Measurements from ENCODE around the gene PDE6A. TPM values are rescaled to one million over a fixed set of nuclear protein-coding genes. Genes with fewer than 3 reads are reported as not detected.

Gene PDE6A
- total RNA-seq, 1 experiment from 2014 or later = 0.42 TPM

DNA sequence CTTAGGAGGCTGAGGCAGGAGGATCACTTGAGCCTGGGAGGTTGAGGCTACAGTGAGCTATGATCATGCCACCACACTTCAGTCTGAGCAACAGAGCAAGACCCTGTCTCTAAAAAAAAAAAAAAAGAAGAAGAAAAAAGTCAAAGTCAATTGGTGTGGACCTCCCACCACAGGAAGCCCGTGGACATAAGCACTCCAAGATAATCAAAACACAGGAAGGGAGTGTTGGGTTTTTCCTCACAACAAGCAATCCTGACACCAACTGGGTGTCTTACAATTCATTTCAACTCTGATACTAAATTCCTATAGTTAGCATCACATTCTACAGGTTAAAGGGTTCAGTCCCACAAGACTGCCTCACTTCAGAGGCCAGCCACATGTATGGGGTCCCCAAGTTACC is 70.7 kb downstream of the PDE6A start:
- TF ChIP-seq, protein P1, sequence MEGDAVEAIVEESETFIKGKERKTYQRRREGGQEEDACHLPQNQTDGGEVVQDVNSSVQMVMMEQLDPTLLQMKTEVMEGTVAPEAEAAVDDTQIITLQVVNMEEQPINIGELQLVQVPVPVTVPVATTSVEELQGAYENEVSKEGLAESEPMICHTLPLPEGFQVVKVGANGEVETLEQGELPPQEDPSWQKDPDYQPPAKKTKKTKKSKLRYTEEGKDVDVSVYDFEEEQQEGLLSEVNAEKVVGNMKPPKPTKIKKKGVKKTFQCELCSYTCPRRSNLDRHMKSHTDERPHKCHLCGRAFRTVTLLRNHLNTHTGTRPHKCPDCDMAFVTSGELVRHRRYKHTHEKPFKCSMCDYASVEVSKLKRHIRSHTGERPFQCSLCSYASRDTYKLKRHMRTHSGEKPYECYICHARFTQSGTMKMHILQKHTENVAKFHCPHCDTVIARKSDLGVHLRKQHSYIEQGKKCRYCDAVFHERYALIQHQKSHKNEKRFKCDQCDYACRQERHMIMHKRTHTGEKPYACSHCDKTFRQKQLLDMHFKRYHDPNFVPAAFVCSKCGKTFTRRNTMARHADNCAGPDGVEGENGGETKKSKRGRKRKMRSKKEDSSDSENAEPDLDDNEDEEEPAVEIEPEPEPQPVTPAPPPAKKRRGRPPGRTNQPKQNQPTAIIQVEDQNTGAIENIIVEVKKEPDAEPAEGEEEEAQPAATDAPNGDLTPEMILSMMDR (IDR thresholded peaks at IDR 0.05; ENCODE audit: unreplicated experiment) = no peak
- BruUV-seq (replicated peaks) = no TSS peak
- ChIA-PET POLR2A (interaction anchor here (0.9 to 4.9 kb wide), 8 partner anchors 9 to 88 kb away, joined by 3 to 18 read pairs (median 4); partner anchors contain the start of gene SLC26A2), CTCF (interaction anchor here (1.0 to 33.7 kb wide), 6 partner anchors 9 to 117 kb away, joined by 3 to 845 read pairs (median 12); partner anchors contain the start of gene SLC26A2)
- intact Hi-C loops (cut with micrococcal nuclease) = no loop called here
- no peaks in the 10 kb centered on the region for H3K36me3 Mint-ChIP-seq (ENCODE audit: insufficient read depth, unreplicated experiment)
- H3K27ac Mint-ChIP-seq (ENCODE audit: low read depth, unreplicated experiment) = no peak overlapping the region
- H3K4me3 Mint-ChIP-seq (ENCODE audit: unreplicated experiment) = no peak overlapping the region
- H3K27me3 Mint-ChIP-seq (ENCODE audit: insufficient read depth, unreplicated experiment) = no peaks in the 10 kb centered on the region
- no peak for DNase-seq (ENCODE audit: unreplicated experiment)
- H3K4me1 Mint-ChIP-seq (ENCODE audit: insufficient read depth, unreplicated experiment) = peaks cover 12% of the 10 kb centered on the region
- no peaks in the 10 kb centered on the region for H3K9me3 Mint-ChIP-seq (ENCODE audit: unreplicated experiment)

DNA sequence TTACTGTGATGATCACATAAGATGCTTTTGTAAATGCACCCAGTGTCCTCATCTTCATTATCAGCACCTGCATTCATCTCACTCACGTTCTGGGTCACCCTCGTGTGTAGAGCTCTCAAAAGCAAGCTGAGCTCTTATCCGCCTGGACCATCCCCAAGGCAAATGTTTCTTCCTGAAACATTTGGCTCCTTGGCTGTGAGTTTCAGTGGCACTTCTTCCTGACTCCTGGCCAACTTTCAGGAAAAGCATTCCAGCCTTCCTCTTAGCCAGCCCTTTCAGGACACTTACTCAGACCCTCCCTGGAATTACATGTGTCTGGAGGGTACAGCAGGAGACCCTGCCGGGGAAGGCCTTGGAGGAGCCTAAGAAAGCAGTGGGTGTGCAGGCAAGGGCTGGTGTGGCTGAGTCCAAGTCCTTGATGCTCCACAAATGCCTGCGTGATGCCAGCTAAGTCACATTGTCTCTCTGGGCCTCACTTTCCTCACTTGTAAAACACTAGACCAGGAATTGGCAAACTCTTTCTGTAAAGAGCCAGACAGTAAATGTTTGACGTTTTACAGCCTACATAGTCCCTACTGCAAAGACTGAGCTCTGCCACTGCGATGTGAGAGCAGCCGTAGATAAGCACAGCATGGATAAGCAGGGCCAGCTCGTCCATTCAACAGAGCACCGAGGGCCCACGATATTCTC is 72.1 kb downstream of the PDE6A start:
- CTCF ChIA-PET = interaction anchor here (0.5 to 33.7 kb wide), 11 partner anchors 23 to 867 kb away, joined by 3 to 845 read pairs (median 3); partner anchors contain the start of gene SLC26A2
- POLR2A ChIA-PET = interaction anchor here (0.6 to 4.9 kb wide), 5 partner anchors 9 to 135 kb away, joined by 3 to 18 read pairs (median 4); partner anchors contain the start of gene SLC26A2
- Mint-ChIP-seq H3K27ac (ENCODE audit: low read depth, unreplicated experiment) (no peak overlapping the region), H3K27me3 (ENCODE audit: insufficient read depth, unreplicated experiment) (no peaks in the 10 kb centered on the region), H3K36me3 (ENCODE audit: insufficient read depth, unreplicated experiment) (no peaks in the 10 kb centered on the region), H3K9me3 (ENCODE audit: unreplicated experiment) (no peaks in the 10 kb centered on the region), H3K4me3 (ENCODE audit: unreplicated experiment) (no peak overlapping the region), H3K4me1 (ENCODE audit: insufficient read depth, unreplicated experiment) (peaks cover 4% of the 10 kb centered on the region)
- TF ChIP-seq, protein P1 (IDR thresholded peaks at IDR 0.05; ENCODE audit: unreplicated experiment) = no peak
- BruUV-seq (replicated peaks) = no TSS peak
- intact Hi-C loops (cut with micrococcal nuclease) = no loop called here
- DNase-seq (ENCODE audit: unreplicated experiment) = no peak

DNA sequence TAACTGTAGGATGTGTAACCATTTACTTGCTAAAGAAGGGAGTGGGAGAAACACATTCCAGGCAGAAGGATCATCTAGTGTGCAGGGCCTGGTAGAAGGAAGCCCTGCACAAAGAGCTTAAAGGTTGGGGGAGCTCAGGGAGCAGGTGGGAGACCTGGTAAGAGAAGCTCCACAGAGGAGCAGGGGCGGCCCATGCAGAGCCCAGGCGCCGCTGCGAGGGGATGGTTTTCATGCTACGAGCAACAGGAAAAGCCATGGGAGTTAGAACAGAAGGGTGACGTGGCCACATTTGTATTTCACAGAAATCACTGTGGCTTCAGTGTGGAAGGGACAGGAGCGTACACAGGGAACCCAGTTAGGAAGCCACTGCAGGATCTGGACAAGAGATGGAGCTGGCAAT is 73.1 kb downstream of the PDE6A start:
- CTCF ChIA-PET = interaction anchor here (1.5 to 33.7 kb wide), 4 partner anchors 25 to 91 kb away, joined by 3 to 845 read pairs (median 25); no protein-coding TSS in a partner anchor

DNA sequence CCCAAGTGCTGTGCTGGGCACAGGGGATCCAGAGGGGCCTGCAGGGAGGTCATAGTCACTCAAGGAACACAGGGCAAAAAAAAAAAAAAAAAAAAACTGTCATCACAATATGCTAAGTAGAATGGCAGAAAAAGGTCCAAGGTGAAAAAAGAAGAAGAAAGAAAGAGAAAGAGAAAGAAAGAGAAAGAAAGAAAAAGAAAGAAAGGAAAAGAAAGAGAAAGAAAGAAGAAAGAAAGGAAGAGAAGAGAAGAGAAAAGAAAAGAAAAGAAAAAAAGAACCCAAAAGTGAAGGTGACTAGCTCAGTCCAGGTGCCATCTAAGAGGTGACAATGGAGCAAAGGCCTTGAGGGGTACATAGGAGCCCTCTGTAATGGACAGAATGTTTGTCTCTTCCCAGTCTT is 73.9 kb downstream of the PDE6A start:
- CTCF ChIA-PET = interaction anchor here (1.5 to 33.7 kb wide), 4 partner anchors 26 to 91 kb away, joined by 3 to 845 read pairs (median 25); no protein-coding TSS in a partner anchor
- TF ChIP-seq, protein P1 (IDR thresholded peaks at IDR 0.05; ENCODE audit: unreplicated experiment) = no peak
- POLR2A ChIA-PET = interaction anchor here (0.7 to 1.0 kb wide), 3 partner anchors 66 to 94 kb away, joined by 3 read pairs; no protein-coding TSS in a partner anchor
- Mint-ChIP-seq H3K36me3 (ENCODE audit: insufficient read depth, unreplicated experiment) (no peaks in the 10 kb centered on the region), H3K4me1 (ENCODE audit: insufficient read depth, unreplicated experiment) (peaks cover 5% of the 10 kb centered on the region), H3K4me3 (ENCODE audit: unreplicated experiment) (no peak overlapping the region), H3K9me3 (ENCODE audit: unreplicated experiment) (peaks cover 15% of the 10 kb centered on the region), H3K27ac (ENCODE audit: low read depth, unreplicated experiment) (no peak overlapping the region), H3K27me3 (ENCODE audit: insufficient read depth, unreplicated experiment) (no peaks in the 10 kb centered on the region)
- DNase-seq (ENCODE audit: unreplicated experiment) = no peak
- BruUV-seq (replicated peaks) = no TSS peak
- intact Hi-C loops (cut with micrococcal nuclease) = no loop called here

More for the DNA sequence above, 73.1 kb downstream of the PDE6A start:
- DNase-seq (ENCODE audit: unreplicated experiment) = no peak
- POLR2A ChIA-PET = interaction anchor here (1.3 kb wide), 1 partner anchor 13 kb away, joined by 3 read pairs; no protein-coding TSS in a partner anchor
- TF ChIP-seq, protein P1 (IDR thresholded peaks at IDR 0.05; ENCODE audit: unreplicated experiment) = no peak
- H3K27ac Mint-ChIP-seq (ENCODE audit: low read depth, unreplicated experiment) = peak overlapping the region; percentile 10
- H3K36me3 Mint-ChIP-seq (ENCODE audit: insufficient read depth, unreplicated experiment) = no peaks in the 10 kb centered on the region
- H3K27me3 Mint-ChIP-seq (ENCODE audit: insufficient read depth, unreplicated experiment) = no peaks in the 10 kb centered on the region
- no peak overlapping the region for H3K4me3 Mint-ChIP-seq (ENCODE audit: unreplicated experiment)
- intact Hi-C loops (cut with micrococcal nuclease) = no loop called here
- no TSS peak for BruUV-seq (replicated peaks)
- peaks cover 7% of the 10 kb centered on the region for H3K9me3 Mint-ChIP-seq (ENCODE audit: unreplicated experiment)
- H3K4me1 Mint-ChIP-seq (ENCODE audit: insufficient read depth, unreplicated experiment) = peaks cover 4% of the 10 kb centered on the region

Data from MCF 10A (cell line).